PFSK-1 (cell line): Measurements from ENCODE around the gene CACNA2D2.

ENCODE experiments used
- FOXP2 ChIP-seq: optimal IDR thresholded peaks from 2 replicates; pipeline ENCODE3; 2011; ENCODE audit warnings: borderline replicate concordance, control low read depth, inconsistent platforms; ENCODE audit not compliant: insufficient read depth; ENCODE audit errors: extremely low read length, extremely low read depth
- POLR2AphosphoS5 ChIP-seq: IDR thresholded peaks from 2 replicates; pipeline ENCODE4 v1.6.1; 2012; ENCODE audit warnings: low read depth, mild to moderate bottlenecking, control low read depth, low read length, moderate library complexity
- SIN3A ChIP-seq: IDR thresholded peaks from 2 replicates; pipeline ENCODE4 v1.6.1; 2012; ENCODE audit warnings: mild to moderate bottlenecking, low read length, moderate library complexity, borderline replicate concordance; ENCODE audit not compliant: insufficient read depth
- TAF1 ChIP-seq: IDR thresholded peaks from 2 replicates; pipeline ENCODE4 v1.6.1; 2012; ENCODE audit warnings: low read length, control low read depth, borderline replicate concordance; ENCODE audit not compliant: insufficient read depth
- TF ChIP-seq, protein P1 (sequence below), 2 experiments: IDR thresholded peaks; 2 replicates each; pipeline versions ENCODE4 v1.6.1 to v1.8.0; 2011 to 2012; ENCODE audit warnings: low read depth in 2 of 2, low read length in 2 of 2, control low read depth in 1 of 2, inconsistent platforms in 1 of 2, mild to moderate bottlenecking in 1 of 2, moderate library complexity in 1 of 2; ENCODE audit not compliant: insufficient read depth in 1 of 2

Gene CACNA2D2

GRCh38 chr3:50319181-50319893 lies 184.1 kb downstream of the CACNA2D2 start:
- TF ChIP-seq SIN3A (no peak), TAF1 (no peak), FOXP2 (no peak), POLR2AphosphoS5 (0 out of 2 replicates have a peak, but pooled peaks have one; percentile 17)
- TF ChIP-seq, protein P1, sequence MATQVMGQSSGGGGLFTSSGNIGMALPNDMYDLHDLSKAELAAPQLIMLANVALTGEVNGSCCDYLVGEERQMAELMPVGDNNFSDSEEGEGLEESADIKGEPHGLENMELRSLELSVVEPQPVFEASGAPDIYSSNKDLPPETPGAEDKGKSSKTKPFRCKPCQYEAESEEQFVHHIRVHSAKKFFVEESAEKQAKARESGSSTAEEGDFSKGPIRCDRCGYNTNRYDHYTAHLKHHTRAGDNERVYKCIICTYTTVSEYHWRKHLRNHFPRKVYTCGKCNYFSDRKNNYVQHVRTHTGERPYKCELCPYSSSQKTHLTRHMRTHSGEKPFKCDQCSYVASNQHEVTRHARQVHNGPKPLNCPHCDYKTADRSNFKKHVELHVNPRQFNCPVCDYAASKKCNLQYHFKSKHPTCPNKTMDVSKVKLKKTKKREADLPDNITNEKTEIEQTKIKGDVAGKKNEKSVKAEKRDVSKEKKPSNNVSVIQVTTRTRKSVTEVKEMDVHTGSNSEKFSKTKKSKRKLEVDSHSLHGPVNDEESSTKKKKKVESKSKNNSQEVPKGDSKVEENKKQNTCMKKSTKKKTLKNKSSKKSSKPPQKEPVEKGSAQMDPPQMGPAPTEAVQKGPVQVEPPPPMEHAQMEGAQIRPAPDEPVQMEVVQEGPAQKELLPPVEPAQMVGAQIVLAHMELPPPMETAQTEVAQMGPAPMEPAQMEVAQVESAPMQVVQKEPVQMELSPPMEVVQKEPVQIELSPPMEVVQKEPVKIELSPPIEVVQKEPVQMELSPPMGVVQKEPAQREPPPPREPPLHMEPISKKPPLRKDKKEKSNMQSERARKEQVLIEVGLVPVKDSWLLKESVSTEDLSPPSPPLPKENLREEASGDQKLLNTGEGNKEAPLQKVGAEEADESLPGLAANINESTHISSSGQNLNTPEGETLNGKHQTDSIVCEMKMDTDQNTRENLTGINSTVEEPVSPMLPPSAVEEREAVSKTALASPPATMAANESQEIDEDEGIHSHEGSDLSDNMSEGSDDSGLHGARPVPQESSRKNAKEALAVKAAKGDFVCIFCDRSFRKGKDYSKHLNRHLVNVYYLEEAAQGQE (IDR thresholded peaks at IDR 0.05; ENCODE audit: insufficient read depth in 1 of 2, low read depth in 2 of 2, low read length in 2 of 2), result no peak

GRCh38 chr3:50318615-50319014 lies 184.8 kb downstream of the CACNA2D2 start:
- no peak for TF ChIP-seq SIN3A
- TF ChIP-seq, protein P1 (IDR thresholded peaks at IDR 0.05; ENCODE audit: insufficient read depth in 1 of 2, low read depth in 2 of 2, low read length in 2 of 2), result no peak
- TF ChIP-seq FOXP2, result no peak
- no peak for TF ChIP-seq TAF1
- TF ChIP-seq POLR2AphosphoS5, result no peak

GRCh38 chr3:50318163-50318562 lies 185.3 kb downstream of the CACNA2D2 start:
- TF ChIP-seq SIN3A (no peak), POLR2AphosphoS5 (no peak), FOXP2 (no peak), TAF1 (no peak)
- TF ChIP-seq, protein P1 (IDR thresholded peaks at IDR 0.05; ENCODE audit: insufficient read depth in 1 of 2, low read depth in 2 of 2, low read length in 2 of 2), result no peak

GRCh38 chr3:50317300-50317699 lies 186.1 kb downstream of the CACNA2D2 start:
- TF ChIP-seq TAF1, result no peak
- TF ChIP-seq POLR2AphosphoS5, result no peak

GRCh38 chr3:50316657-50317242 lies 186.7 kb downstream of the CACNA2D2 start:
- TF ChIP-seq, protein P1 (IDR thresholded peaks at IDR 0.05; ENCODE audit: insufficient read depth in 1 of 2, low read depth in 2 of 2, low read length in 2 of 2), result no peak
- TF ChIP-seq SIN3A, result no peak
- no peak for TF ChIP-seq POLR2AphosphoS5
- TF ChIP-seq FOXP2, result no peak
- no peak for TF ChIP-seq TAF1
